Parathyroid adenoma (tissue), 2 donors: Measurements from ENCODE around the gene PRKCQ.

Source experiments
- H2AFZ ChIP-seq: fragments of 300-600 bp; sonication (generic); one replicate; pipeline ENCODE4 v1.7.0; 2017; ENCODE audit warnings: antibody characterized with exemption, mild to moderate bottlenecking
- H3K27ac ChIP-seq: fragments of 300-600 bp; sonication (generic); one replicate; pipeline ENCODE4 v1.7.0; 2017
- H3K27me3 ChIP-seq: fragments of 300-600 bp; sonication (generic); one replicate; pipeline ENCODE4 v1.7.0; 2017; ENCODE audit warnings: low read length; ENCODE audit not compliant: control insufficient read depth, insufficient read depth
- H3K36me3 ChIP-seq: fragments of 300-600 bp; sonication (generic); one replicate; pipeline ENCODE4 v1.7.0; 2017; ENCODE audit warnings: low read length; ENCODE audit not compliant: control insufficient read depth, insufficient read depth
- H3K4me1 ChIP-seq: fragments of 300-600 bp; sonication (generic); one replicate; pipeline ENCODE4 v1.7.0; 2017; ENCODE audit warnings: control low read depth
- H3K4me2 ChIP-seq: fragments of 300-600 bp; sonication (generic); one replicate; pipeline ENCODE4 v1.7.0; 2017; ENCODE audit warnings: low read length
- H3K4me3 ChIP-seq: fragments of 300-600 bp; sonication (generic); one replicate; pipeline ENCODE4 v1.7.0; 2017; ENCODE audit warnings: low read depth, low read length
- H3K79me2 ChIP-seq: fragments of 300-600 bp; sonication (generic); one replicate; pipeline ENCODE4 v1.7.0; 2017; ENCODE audit warnings: control low read depth
- H3K9ac ChIP-seq: fragments of 300-600 bp; sonication (generic); one replicate; pipeline ENCODE4 v1.7.0; 2017; ENCODE audit warnings: mild to moderate bottlenecking
- H3K9me3 ChIP-seq: fragments of 300-600 bp; sonication (generic); one replicate; pipeline ENCODE4 v1.7.0; 2017; ENCODE audit warnings: low read length; ENCODE audit not compliant: control insufficient read depth
- TF ChIP-seq, protein P1 (sequence below): fragments of 300-600 bp; sonication (generic); IDR thresholded peaks from one replicate; pipeline ENCODE4 v1.7.0; 2017; ENCODE audit warnings: antibody characterized with exemption, mild to moderate bottlenecking
- donor health status: primary hyperparathyroidism.

PRKCQ gene

DNA sequence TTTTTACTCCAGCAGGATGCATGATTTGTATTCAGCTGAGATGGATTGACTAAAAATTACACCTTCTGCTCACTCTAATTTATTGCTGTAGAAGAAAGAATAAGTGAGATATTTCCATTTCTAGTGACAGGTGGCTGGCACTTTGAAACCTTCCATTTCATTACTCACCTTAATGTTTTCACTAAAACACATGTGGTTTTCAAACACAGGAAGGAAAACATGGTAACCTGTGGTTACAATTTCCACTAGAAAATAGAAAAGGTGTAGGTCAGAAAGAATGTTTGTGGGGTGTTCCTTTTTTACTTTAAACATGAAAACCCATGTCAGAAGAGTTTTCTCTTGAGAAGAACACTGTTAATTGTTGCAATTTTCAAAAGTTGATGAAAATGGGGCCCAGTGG, 12.0 kb upstream of the PRKCQ start:
- Histone ChIP-seq H3K4me3 (no peak overlapping the region), H3K9me3 (no peaks in the 10 kb centered on the region), H3K4me1 (no peaks in the 10 kb centered on the region), H2AFZ (no peak overlapping the region), H3K36me3 (no peaks in the 10 kb centered on the region), H3K27ac (no peak overlapping the region), H3K4me2 (no peak overlapping the region), H3K27me3 (no peaks in the 10 kb centered on the region), H3K79me2 (no peaks in the 10 kb centered on the region), H3K9ac (no peak overlapping the region)
- TF ChIP-seq, protein P1, sequence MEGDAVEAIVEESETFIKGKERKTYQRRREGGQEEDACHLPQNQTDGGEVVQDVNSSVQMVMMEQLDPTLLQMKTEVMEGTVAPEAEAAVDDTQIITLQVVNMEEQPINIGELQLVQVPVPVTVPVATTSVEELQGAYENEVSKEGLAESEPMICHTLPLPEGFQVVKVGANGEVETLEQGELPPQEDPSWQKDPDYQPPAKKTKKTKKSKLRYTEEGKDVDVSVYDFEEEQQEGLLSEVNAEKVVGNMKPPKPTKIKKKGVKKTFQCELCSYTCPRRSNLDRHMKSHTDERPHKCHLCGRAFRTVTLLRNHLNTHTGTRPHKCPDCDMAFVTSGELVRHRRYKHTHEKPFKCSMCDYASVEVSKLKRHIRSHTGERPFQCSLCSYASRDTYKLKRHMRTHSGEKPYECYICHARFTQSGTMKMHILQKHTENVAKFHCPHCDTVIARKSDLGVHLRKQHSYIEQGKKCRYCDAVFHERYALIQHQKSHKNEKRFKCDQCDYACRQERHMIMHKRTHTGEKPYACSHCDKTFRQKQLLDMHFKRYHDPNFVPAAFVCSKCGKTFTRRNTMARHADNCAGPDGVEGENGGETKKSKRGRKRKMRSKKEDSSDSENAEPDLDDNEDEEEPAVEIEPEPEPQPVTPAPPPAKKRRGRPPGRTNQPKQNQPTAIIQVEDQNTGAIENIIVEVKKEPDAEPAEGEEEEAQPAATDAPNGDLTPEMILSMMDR: no peak

DNA sequence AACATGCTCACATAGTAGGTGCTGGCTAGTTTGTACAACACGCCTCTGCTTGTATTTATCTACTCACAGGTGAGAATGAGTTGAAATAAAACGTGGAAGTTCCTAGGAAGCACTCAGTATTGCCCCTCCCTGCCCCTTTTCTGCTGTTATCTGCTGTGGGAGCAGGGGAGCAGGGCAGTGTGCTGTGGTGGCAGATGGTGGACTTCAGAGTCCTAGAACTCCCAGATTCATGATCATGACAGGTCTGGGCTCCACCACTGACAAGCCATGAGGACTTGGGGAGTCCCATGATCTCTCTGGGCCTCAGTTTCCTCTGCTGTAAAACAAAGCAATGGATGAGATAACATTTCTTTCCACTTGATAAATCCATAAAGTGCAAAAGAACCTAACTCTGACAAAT, 11.6 kb upstream of the PRKCQ start:
- Histone ChIP-seq H3K4me1 (no peaks in the 10 kb centered on the region), H3K4me2 (no peak overlapping the region), H3K36me3 (no peaks in the 10 kb centered on the region), H3K79me2 (no peaks in the 10 kb centered on the region), H3K27ac (no peak overlapping the region), H3K9ac (no peak overlapping the region), H2AFZ (no peak overlapping the region), H3K27me3 (no peaks in the 10 kb centered on the region), H3K4me3 (no peak overlapping the region), H3K9me3 (no peaks in the 10 kb centered on the region)
- TF ChIP-seq, protein P1: no peak

DNA sequence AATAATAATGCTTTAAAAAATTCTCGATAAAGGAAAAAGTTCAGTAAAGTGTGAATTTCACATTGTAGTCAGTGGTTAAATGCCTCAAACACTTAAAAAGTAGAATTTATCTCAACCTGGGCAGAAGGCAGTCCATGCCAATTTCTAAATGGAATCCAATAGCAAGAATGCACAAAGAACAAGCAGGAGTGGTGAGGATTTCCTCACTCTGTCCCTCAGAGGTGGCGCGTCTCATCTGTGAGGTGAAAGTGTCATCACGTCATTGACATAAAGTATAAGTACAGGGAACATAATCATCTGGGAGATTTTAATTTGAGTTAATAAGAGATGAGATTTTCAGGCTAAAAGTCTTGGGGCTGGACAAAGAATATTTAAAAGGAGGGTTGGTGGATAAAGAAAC, 10.0 kb upstream of the PRKCQ start:
- Histone ChIP-seq H3K4me2 (no peak overlapping the region), H3K9me3 (no peaks in the 10 kb centered on the region), H3K27ac (no peak overlapping the region), H3K27me3 (no peaks in the 10 kb centered on the region), H2AFZ (no peak overlapping the region), H3K9ac (no peak overlapping the region), H3K36me3 (no peaks in the 10 kb centered on the region), H3K4me1 (no peaks in the 10 kb centered on the region), H3K4me3 (no peak overlapping the region), H3K79me2 (no peaks in the 10 kb centered on the region)
- TF ChIP-seq, protein P1: no peak

DNA sequence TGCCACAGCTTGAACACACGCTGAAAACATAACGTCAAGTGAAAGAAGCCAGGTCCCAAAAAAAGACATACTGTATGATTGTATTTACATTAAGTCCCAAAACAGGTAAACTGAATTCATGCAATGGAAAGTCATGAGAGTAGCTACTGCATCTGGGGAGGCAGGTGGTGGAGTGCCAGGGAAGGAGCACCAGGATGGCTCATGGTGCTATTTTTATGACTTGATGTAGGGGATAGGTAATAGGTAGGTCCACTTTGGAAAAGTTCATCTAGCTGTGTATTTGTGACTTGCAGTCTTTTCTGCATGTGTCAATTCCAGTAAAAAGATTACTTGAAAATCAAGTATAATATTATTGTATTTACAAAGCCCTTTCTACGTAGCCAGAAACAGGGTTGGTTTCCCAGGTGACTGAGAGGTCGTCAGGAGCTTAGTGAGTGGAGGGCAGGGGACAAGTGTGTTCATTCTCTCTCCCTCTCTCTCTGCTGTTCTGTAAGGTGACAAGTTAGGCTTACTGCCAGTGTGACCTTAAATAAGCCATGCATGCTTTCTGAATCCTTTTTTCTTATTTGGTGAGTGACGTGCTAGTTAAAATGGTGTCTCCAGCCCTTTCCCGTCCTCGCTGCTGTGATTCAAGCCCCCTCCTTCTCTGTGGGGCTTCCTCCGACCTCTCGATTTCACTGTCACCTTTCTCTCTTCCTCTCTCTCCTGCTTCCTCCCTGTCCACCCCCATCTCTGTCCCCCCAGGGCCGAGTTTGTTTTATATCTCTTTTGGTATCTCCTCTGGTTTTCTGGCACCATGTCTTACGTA, 9.4 kb upstream of the PRKCQ start:
- H3K4me1 ChIP-seq: no peaks in the 10 kb centered on the region
- H3K27ac ChIP-seq: no peak overlapping the region
- no peak overlapping the region for H3K4me3 ChIP-seq
- H2AFZ ChIP-seq: no peak overlapping the region
- H3K27me3 ChIP-seq: no peaks in the 10 kb centered on the region
- no peak overlapping the region for H3K4me2 ChIP-seq
- TF ChIP-seq, protein P1: no peak
- H3K79me2 ChIP-seq: no peaks in the 10 kb centered on the region
- H3K36me3 ChIP-seq: no peaks in the 10 kb centered on the region
- no peak overlapping the region for H3K9ac ChIP-seq
- no peaks in the 10 kb centered on the region for H3K9me3 ChIP-seq

DNA sequence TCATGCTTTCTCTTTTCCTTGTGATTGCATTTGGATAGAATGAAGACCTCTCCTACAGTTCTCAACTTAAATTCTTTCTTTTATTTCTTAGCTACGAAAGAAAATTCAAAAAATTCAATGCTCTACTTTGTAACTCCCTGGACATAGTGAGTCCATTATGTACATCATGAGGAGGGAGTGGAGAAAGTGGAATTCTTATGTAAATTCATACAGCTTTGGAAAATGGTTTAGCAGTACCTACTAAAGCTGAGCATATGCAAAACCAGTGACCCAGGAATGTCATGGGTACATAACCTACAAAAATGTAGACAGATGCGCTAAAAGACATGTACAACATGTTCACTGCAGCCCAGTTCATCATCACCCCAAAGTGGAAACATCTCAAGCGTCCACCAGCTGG, 8.8 kb upstream of the PRKCQ start:
- Histone ChIP-seq H3K27me3 (no peaks in the 10 kb centered on the region), H2AFZ (no peak overlapping the region), H3K36me3 (no peaks in the 10 kb centered on the region), H3K27ac (no peak overlapping the region), H3K9ac (no peak overlapping the region), H3K79me2 (no peaks in the 10 kb centered on the region), H3K4me3 (no peak overlapping the region), H3K4me1 (no peaks in the 10 kb centered on the region), H3K9me3 (no peaks in the 10 kb centered on the region), H3K4me2 (no peak overlapping the region)
- TF ChIP-seq, protein P1: no peak
